Head of caudate nucleus (tissue), 42 donors: ENCODE measurements around the gene ZNF750.

Experiments used
- DNase-seq, 42 donors: peaks; one replicate each; pipeline versions ENCODE4 v3.0.0 to v3.0.0-alpha.2; 2020 to 2021; ENCODE audit warnings: mixed read lengths in 7 of 42
- intact Hi-C: fragments of 100-400 bp; cut with DNase I; formaldehyde crosslinking; loops from one replicate; pipeline ENCODE4 v1.15.0; 2022

Gene ZNF750

GRCh38 chr17:82820278-82821251, 19.3 kb downstream of the ZNF750 start:
- intact Hi-C loops, result no loop called here
- DNase-seq, result no peak

GRCh38 chr17:82817947-82818346, 21.9 kb downstream of the ZNF750 start:
- intact Hi-C loops, result no loop called here
- no peak for DNase-seq

- DNase-seq, result no peak
- intact Hi-C loops, result no loop called here
Observed at GRCh38 chr17:82816358-82816757, 23.5 kb downstream of the ZNF750 start.

GRCh38 chr17:82815790-82816305, 24.0 kb downstream of the ZNF750 start:
- no peak for DNase-seq
- intact Hi-C loops, result no loop called here

- intact Hi-C loops, result no loop called here
- DNase-seq, result no peak
Observed at GRCh38 chr17:82815354-82815753, 24.5 kb downstream of the ZNF750 start.

- intact Hi-C loops, result no loop called here
- DNase-seq, result no peak
Observed at GRCh38 chr17:82814834-82815233, 25.0 kb downstream of the ZNF750 start.

GRCh38 chr17:82813299-82814051, 26.3 kb downstream of the ZNF750 start:
- intact Hi-C loops, result no loop called here
- DNase-seq, result no peak

GRCh38 chr17:82812601-82813000, 27.2 kb downstream of the ZNF750 start:
- DNase-seq, result no peak

GRCh38 chr17:82812058-82812457, 27.8 kb downstream of the ZNF750 start:
- intact Hi-C loops, result no loop called here
- no peak for DNase-seq

More at GRCh38 chr17:82812601-82813000, 27.2 kb downstream of the ZNF750 start:
- intact Hi-C loops, result no loop called here

GRCh38 chr17:82810644-82811430, 29.0 kb downstream of the ZNF750 start:
- intact Hi-C loops, result no loop called here
- no peak for DNase-seq

- DNase-seq, result no peak
- intact Hi-C loops, result no loop called here
Observed at GRCh38 chr17:82808921-82809905, 30.6 kb downstream of the ZNF750 start.

GRCh38 chr17:82808006-82808405, 31.8 kb downstream of the ZNF750 start:
- no peak for DNase-seq
- intact Hi-C loops, result no loop called here

- DNase-seq, result no peak
- intact Hi-C loops, result no loop called here
Observed at GRCh38 chr17:82807562-82807961, 32.3 kb downstream of the ZNF750 start.

- no peak for DNase-seq
- intact Hi-C loops, result no loop called here
Observed at GRCh38 chr17:82807101-82807500, 32.7 kb downstream of the ZNF750 start.

GRCh38 chr17:82806645-82807044, 33.2 kb downstream of the ZNF750 start:
- intact Hi-C loops, result no loop called here
- no peak for DNase-seq

- intact Hi-C loops, result no loop called here
- peak in 1 of 42 donors; percentile 24 for DNase-seq
Observed at GRCh38 chr17:82805823-82806222, 34.0 kb downstream of the ZNF750 start.

GRCh38 chr17:82805254-82805653, 34.6 kb downstream of the ZNF750 start:
- DNase-seq, result no peak
- intact Hi-C loops, result no loop called here
